HG02973 (cell line): ENCODE data around the gene STX16.
"Not testable (repeated sequence)": the region's sequence is repeated elsewhere in the genome, so short reads cannot be mapped to it uniquely, and the experiment has no call there.

Experiments used
- ATAC-seq: cut with Tn5 transposase; IDR thresholded peaks from one replicate; pipeline ENCODE4 v1.9.1; 2021; ENCODE audit warnings: moderate library complexity; ENCODE audit not compliant: unreplicated experiment

Gene STX16

DNA sequence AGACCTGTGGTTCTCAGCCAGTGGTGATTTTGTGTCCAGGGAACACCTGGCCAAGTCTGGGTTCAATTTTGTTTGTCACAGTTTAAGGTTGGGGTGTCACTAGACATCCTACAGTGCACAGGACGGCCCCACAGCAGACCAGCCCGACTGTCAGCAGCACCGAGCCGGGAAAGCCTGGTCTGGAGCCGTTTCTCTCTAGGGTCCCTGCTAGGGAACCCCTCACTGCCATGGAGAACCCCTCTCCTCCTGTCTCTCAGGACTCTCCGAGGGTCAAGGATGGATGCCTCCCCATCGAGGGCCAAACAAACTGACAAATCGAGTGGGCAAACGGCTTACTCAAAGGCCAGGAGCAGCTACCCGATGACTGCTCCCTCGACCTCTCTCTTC, 15.8 kb upstream of the STX16 start:
- no peak for ATAC-seq

DNA sequence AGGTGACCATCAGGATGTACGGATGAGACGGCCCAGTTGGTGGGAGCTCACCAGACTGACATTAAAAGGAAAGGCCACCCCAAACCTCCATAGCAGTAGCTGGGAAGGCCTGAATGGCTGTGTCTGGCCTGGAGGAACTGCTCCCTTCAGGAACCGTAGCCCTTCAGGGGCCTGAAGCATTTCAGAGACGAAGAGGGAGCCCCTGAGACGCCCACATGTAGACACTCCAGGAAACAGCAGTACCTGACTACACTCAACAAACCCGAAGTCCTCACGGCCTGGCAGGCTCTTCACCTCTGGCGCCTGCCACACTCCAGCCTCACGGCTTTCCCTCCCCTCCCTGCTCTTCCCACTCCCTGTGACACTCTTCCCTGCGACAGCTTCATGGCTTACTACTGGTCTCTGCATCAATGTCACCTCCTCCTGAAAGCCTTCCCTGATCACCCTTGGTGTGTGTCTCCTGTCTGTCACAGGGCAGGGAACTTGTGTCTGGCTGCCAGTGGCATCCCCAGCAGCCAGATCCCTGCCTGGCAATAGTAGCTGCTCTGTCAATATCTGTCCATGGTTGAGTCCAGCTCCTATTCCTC, 14.6 kb upstream of the STX16 start:
- ATAC-seq = no peak

DNA sequence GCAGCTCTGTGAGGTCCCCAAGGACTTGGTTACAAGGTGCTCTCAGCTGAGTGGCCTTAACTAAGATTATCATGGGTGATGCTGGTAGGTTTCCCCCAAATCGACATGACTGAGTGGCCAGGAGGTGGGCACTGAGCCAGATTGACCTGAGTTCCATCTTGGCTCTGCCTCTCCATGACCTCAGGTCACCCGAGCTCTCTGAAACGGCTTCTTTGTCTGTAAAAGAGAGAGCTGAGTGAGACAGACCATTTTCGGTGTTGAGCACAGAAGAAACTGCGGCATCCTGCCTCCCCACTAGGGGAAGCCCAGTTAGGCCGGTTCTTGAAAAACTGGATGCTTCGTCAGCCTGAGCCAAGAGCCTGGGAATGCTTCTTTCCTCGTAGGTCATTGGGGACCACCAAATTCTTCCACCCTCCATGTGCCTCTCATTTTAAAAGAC, 14.1 kb upstream of the STX16 start:
- ATAC-seq = no peak

DNA sequence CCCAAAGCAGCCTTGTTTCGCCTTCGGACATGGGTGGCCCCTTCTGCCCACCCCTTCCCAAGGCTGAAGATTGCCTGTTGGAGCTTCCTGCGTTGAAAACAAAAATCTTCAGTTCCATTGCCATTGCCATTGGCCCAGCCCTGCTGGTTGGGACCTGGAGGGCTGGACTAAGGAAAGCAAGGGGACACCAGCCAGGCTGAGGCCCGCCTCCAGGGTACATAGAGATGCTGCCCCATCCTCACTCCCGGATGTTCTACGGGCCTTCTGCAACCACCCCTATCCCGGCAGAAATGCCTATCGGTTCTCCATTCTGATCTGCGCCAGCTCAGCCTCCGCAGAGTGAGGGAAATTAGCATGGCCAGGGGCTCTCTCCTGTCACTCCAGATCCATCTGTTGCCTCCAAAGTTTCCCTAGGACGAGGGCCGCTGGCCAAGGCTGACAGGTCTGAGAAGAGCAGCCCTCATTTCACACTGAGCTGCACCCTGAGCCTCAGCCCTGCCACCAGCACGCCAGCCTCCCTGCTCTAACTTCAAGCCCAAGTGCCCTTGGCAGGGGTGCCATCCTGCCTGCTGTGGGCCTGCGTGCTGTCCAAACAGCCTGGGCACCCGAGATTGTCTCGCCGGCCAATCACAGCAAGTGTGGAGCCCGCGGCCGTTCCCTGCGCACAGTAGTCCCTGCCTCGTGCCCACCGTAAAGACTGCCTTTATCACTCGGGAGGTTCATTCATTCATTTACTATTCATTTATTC, 13.4 kb upstream of the STX16 start:
- ATAC-seq = no peak

DNA sequence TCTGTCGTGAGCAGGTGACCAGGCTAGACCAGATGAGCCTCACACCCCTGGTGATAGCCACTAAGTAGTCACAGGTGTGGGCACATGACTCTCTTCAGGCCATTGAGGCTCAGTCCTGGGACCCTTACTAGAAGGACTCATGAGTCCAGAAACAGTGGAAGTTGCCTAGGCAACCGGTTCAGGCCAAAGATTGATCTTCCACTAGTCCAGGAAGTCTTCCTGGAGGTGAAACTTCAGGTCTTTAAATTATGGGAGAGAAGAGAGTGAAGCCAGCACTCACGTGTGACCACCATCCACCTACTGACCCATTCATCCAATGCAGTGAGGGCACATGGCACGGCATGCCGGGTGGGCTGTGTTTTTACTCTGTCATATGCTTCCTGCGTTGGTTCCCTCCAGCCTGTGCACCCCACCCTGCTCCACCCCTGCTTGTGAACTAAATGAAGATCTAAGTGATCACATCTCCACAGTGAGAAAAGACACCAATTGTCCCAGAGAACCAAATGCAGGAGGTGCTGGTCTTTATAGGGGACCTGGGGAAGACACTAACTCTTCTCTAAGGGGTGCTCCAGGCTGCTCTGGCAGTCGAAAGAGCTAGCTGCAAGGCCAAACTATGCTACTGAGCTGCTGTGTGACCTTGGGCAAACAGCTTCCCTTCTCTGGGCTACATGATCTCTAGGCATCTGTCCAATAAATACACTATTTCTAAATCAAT, 12.5 kb upstream of the STX16 start:
- ATAC-seq = no peak

DNA sequence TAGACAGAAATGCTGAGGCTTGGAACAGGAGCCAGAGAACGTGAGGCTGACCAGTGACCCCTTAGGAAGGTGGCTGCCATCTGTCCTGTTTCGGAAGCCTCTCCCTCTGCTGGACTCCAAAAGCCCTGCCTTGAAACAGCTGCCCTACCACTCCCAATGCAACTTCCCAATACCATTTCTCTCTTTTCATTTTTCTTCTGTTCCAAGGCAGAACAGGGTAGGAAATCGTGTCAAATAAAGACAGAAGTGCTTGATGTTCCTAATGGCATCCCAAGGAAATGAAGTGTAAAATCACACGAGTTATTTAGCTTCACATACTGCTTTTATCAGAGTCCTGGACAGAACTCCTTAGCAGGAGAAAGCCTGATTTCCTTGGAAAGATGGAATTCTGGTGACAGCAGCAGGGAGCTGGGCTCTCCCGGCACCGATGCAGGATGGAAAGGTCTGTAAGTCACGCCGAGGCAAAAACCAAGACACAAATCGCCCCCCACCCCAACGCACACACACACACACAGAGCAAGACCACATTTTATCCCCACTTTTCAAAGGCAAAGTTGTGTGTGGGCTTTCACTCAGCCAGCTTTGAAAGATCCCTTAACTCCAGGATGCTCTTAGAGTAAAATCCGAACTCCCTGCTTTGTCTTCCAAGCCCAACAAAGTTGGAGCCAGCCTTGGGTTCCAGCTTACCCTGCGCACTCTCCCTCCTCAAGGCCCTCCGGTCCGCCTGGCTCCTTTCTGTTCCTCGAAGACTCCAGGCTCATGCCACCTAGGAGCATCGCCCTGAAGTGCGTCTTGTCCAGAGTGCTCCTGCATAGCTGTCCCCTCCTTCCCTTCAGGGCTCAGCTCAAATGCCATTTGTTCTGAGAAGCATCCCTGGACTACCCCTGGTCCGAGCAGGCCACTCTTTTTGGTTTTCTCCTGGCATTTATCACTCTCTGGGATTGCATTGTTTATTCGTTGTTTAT, 11.6 kb upstream of the STX16 start:
- ATAC-seq = no peak

DNA sequence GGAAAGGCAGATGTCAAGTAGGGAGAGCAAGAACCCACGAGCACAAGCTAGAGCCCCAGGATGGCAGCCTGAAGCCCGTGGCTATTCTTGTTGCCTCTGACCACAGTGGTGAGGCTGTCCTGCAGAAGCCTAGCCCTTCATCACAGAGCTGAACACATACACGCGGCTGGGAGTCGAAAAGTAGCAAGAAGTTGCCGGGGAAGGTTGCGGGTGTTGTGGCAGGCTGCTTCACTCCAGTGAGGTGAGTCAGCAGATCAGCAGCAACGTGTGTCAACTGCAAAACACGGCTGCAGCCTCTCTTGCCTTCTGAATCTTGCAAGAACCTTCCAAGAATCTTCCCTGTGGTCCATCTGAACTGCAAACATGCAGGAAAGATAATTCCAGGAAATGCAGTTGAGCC, 10.6 kb upstream of the STX16 start:
- ATAC-seq = no peak

DNA sequence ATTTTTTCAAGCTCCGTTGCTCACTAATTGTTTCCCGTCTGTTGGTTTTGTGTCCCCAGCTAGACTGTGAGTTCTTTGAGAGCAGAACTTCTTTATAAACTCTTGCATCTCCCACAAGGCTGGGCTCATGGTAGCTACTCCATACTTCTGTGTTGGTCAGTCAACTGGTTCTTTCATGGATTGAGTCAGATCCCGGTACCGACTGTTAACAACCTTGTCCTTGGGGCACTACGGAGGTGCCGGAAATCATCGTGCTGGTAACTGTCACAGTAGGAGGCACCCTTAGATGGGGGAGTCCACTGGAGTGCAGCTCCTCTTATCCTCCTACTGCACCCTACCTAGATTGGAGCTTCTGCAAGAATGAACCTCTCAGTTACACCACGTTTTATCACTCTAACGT, 8.6 kb upstream of the STX16 start:
- ATAC-seq = no peak

DNA sequence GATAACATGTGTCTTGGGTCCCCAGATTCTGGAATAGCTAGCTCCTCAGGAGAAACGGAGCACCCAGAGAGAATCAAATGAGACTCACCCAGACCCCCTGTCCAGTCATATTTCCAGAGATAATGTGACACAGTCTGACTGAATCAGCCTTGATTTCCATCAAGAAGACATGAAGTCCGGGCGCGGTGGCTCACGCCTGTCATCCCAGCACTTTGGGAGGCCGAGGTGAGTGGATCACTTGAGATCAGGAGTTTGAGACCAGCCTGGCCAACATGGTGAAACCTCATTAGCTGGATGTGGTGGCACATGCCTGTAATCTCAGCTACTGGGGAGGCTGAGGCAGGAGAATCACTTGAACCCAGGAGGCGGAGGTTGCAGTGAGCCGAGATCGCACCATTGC, 8.2 kb upstream of the STX16 start:
- not testable (repeated sequence) for ATAC-seq

DNA sequence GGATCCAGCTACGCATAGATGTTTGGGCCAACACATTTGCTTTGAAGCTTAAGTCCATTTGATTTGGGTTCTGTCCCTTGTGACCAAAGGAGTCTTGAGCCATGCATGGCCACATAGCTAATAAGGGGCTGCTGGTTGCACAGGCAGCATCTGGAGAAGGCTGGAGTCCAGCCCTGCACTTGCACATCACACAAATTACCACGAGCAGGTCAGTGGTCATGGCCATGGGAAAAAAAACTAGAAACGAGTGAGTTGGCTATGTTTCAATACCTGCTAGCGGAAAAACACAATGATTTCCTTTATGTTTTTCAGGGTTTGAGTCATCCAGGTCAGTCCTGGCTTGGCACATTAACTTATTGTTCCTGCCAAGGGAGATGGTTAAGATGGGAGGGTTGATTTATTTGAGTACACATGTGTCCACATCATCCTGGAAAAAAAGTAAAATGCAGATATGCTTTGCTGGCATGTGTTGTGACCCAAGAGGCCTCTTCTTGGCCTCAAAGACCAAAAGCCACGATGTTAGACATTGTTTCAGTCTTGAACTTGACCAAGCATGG, 5.6 kb upstream of the STX16 start:
- ATAC-seq = no peak

DNA sequence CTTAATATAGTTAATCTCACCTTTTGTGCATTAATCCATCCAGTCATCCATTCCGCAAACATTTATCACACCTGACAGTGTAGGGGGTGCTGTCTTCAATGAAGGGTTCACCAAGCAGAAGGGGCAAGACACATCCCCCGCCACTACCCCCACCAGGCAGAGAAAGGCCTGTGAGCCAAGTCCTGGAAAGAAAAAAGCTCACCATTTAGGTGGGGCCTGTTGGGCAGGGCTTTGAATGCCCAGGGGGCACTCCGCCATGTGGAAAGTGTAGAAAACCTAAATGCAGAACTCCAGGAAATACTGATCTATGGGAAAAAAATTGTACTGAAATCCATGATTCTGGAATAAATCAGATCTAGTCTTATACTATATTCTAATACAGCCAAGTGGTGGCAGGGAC, 4.8 kb upstream of the STX16 start:
- no peak for ATAC-seq

DNA sequence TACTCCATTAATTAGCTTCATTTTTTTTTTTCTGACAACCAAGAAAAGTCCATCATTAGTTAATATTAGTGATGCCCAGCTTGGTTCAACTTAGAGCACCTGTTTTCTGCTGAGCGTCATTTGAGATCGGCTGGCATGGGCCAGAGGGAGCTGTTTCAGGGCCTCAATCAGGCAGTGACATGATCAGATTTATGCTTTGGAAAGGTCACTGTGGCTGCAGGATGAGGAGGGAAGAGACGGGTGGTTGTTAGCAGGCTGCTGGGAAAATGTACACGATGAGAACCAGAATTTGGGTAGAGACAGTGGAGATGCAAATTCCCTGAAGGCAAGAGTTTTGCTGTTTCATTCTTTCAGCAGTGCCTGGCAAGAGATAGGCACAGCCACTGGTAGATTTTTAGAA, 4.4 kb upstream of the STX16 start:
- ATAC-seq = no peak

DNA sequence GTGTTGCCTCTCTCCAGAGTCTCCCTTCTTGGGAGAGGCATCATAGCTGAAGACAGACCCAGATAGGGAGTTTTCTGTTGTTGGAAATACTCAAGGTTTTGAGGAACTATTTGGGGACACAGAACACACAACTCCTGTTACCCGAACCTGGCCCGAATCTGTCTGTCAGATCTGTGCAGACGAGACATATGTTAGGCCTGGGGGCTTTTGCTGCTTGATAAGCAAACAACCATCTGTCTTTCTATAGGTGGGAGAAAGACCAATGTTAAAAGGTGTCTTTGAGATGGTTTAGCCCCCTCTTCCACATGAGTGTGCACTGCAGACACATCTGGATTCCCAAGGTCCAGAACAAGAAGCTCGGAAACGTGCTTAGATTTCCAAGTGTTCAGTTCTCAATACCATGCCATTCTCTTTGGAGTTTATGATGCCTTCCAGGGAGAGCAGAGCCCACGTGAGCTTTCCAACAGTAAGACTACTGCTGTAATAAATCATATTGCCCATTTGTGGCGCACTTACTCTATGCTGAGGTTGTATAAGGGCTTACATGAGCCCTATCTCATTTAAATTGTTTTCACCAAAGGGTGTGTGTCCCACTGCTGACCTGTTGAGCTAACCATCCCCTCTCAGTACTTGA, 3.8 kb upstream of the STX16 start:
- ATAC-seq = no peak

DNA sequence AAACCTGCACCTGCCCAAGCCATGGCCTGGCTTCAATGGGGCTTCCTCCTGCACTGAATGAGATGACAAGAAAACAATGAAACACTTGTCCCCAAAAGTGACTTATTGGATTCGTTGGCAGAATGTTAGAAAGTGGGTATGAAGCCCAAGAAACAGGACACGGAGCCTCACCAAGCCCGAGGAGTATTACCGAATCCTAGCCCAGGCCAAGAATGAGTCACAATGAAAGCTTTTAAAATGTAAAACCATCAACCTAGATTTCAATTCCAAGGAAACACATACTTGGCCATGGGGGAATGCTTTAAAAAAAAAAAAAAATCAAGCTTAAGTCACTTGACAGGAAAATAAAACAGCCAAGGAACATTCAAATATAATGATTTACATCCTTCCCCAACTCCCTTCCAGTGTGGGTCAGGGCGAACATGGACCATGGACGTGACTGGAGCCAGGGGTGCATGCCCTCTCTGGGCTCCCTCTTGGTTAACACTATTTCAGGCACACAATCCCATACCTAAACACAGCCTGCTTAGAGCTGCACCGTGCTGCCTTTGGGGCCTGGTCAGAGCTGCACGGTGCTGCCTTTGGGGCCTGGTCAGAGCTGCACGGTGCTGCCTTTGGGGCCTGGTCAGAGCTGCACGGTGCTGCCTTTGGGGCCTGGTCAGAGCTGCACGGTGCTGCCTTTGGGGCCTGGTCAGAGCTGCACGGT, 3.1 kb upstream of the STX16 start:
- ATAC-seq = no peak

DNA sequence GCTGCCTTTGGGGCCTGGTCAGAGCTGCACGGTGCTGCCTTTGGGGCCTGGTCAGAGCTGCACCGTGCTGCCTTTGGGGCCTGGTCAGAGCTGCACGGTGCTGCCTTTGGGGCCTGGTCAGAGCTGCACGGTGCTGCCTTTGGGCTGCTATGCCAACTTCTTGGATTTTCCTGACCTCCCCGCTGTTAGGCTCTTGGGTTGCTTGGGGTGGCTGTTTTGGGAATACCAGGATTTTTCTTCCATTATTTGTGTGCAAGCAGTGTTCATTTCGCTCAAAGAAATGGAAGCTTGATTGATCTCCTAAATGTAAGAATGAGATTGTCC, 2.6 kb upstream of the STX16 start:
- ATAC-seq = not testable (repeated sequence)

DNA sequence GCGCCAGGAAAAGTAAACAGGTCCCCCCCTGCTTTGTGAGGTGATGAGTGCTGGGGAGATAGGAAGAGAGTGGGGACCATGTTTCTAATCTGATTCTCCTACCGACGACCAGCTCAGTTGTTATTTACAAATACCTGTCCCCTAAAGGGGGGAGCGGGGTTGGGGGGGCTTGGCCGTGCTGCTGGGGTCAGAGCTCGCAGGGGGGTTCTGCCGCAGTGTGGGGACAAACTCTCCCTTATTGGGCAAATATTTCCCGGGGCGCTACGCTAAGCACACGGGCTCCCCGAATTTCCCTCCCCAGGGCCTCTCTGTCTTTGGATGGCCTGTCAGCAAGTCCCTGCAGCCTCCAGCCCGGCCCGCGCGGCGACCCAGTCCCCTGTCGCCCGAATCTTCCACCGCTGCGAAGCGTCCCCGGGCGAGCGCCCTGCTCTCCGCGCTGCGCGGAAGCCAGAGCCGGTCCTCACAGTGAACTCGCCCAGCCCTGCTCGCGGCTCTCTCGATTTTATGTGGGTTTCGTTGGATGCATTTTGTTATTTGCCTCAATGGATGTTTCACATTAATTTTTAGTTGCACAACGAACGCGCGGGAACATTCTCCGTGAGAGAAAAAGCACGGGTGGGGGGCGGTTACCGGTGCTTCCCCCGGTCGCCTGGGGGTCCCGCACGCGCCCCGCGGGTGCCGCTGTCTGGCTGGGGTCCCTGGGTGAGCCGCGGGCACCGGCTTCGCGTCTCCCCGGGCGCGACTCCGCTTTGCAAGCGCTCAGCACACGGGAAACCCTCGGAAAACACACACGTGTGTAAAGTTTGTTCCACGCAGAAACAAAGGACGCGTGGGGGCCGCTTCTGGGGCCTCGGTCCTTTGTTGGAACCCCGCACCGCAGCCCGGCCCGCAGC, 1.5 kb upstream of the STX16 start:
- ATAC-seq = no peak

DNA sequence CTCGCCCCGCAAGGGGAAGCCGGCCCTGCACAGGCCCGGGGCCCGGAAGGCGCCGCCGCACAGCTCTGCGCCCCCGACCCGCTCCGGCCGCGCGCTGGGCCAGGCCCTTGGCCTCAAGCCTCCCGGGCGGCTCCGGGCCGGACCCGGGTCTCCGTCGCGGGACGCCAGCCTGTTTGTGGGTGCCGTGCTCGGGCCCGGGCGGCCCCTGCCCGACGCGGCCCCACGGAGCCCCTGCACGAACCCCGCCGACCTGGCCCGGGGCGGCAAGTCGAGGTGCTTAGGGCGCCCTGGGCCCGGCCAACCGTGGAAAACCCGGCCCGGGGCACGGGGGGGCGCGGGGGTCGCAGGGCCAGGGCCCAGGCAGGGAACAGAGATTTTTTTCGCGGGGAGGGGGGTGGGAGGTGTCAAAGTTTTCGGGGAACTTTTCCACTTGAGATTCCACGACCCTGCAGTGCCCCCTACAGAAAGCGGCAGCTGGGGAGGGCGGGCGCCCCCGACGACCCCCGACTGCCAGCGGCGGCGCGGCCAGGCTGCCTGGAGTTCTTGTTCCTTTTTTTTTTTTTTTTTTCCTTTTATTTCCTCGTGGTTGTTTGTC, 805 bp upstream of the STX16 start:
- ATAC-seq = no peak

DNA sequence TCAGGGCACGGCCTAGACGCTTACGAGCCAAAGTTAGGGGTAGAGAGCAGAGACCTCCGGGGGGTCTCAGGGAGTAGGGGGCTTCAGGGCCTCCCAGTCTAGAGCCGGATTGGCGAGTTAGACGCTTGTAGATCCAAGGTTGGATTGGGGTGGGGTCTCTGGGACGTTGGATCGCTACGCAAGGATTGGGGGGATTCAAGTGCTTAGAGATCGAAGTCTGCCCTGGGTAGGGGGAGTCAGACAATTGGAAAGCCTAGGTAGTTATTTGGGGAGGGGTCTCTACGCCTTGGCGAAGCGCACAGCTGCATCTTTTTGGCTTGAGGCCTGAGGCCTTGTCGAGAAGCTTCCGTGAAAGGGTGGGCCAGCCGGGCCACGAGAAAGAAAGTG, 469 bp downstream of the STX16 start:
- ATAC-seq = no peak
